Erythroblast (primary cell): ENCODE data around the gene SEPTIN3.

ENCODE experiments used
- GATA1 ChIP-seq: IDR thresholded peaks from 2 replicates; pipeline ENCODE4 v1.6.1; 2011; ENCODE audit warnings: low read depth, mild to moderate bottlenecking, control low read depth, low read length, moderate library complexity
- POLR2A ChIP-seq: IDR thresholded peaks from 2 replicates; pipeline ENCODE4 v1.6.1; 2011; ENCODE audit warnings: mild to moderate bottlenecking, low read length

- TF ChIP-seq POLR2A (no peak), GATA1 (no peak)
Measured at GRCh38 chr22:41935015-41935351, 34.3 kb upstream of the SEPTIN3 start.
